Measurements from ENCODE around the gene DOCK2.

DOCK2 gene

GRCh38 chr5:169691471-169691870, 54.4 kb downstream of the DOCK2 start:
- peak; percentile 26 for DNase-seq (ENCODE audit: low spot score)

- no peak for DNase-seq (ENCODE audit: low spot score)
Observed at GRCh38 chr5:169694091-169694625, 57.1 kb downstream of the DOCK2 start.

- DNase-seq (ENCODE audit: low spot score): peak; percentile 17
Observed at GRCh38 chr5:169695025-169695625, 58.0 kb downstream of the DOCK2 start.

- peak; percentile 90 for DNase-seq (ENCODE audit: low spot score)
Observed at GRCh38 chr5:169695919-169696490, 58.9 kb downstream of the DOCK2 start.

- peak; percentile 18 for DNase-seq (ENCODE audit: low spot score)
Observed at GRCh38 chr5:169696621-169697510, 59.8 kb downstream of the DOCK2 start.

GRCh38 chr5:169697511-169697890, 60.4 kb downstream of the DOCK2 start:
- no peak for DNase-seq (ENCODE audit: low spot score)

- DNase-seq (ENCODE audit: low spot score): no peak
Observed at GRCh38 chr5:169697976-169698375, 60.9 kb downstream of the DOCK2 start.

- DNase-seq (ENCODE audit: low spot score): no peak
Observed at GRCh38 chr5:169700611-169701010, 63.5 kb downstream of the DOCK2 start.

GRCh38 chr5:169701910-169702451, 64.9 kb downstream of the DOCK2 start:
- peak; percentile 64 for DNase-seq (ENCODE audit: low spot score)

- no peak for DNase-seq (ENCODE audit: low spot score)
Observed at GRCh38 chr5:169702693-169703481, 65.8 kb downstream of the DOCK2 start.

GRCh38 chr5:169703813-169704212, 66.7 kb downstream of the DOCK2 start:
- no peak for DNase-seq (ENCODE audit: low spot score)

- DNase-seq (ENCODE audit: low spot score): no peak
Observed at GRCh38 chr5:169705322-169705721, 68.2 kb downstream of the DOCK2 start.

GRCh38 chr5:169706071-169706470, 69.0 kb downstream of the DOCK2 start:
- no peak for DNase-seq (ENCODE audit: low spot score)

GRCh38 chr5:169706758-169707450, 69.8 kb downstream of the DOCK2 start:
- peak; percentile 68 for DNase-seq (ENCODE audit: low spot score)

GRCh38 chr5:169707686-169708085, 70.6 kb downstream of the DOCK2 start:
- no peak for DNase-seq (ENCODE audit: low spot score)

- no peak for DNase-seq (ENCODE audit: low spot score)
Observed at GRCh38 chr5:169710675-169711074, 73.6 kb downstream of the DOCK2 start.

- no peak for DNase-seq (ENCODE audit: low spot score)
Observed at GRCh38 chr5:169711551-169712225, 74.6 kb downstream of the DOCK2 start.

- DNase-seq (ENCODE audit: low spot score): no peak
Observed at GRCh38 chr5:169712428-169712827, 75.4 kb downstream of the DOCK2 start.

GRCh38 chr5:169716287-169716686, 79.2 kb downstream of the DOCK2 start:
- peak; percentile 60 for DNase-seq (ENCODE audit: low spot score)

- DNase-seq (ENCODE audit: low spot score): peak; percentile 12
Observed at GRCh38 chr5:169717288-169717687, 80.2 kb downstream of the DOCK2 start.
